PFSK-1 (cell line): ENCODE results near the gene LDLRAD3.

Experiments used
- FOXP2 ChIP-seq: optimal IDR thresholded peaks from 2 replicates; pipeline ENCODE3; 2011; ENCODE audit warnings: borderline replicate concordance, control low read depth, inconsistent platforms; ENCODE audit not compliant: insufficient read depth; ENCODE audit errors: extremely low read length, extremely low read depth
- POLR2AphosphoS5 ChIP-seq: IDR thresholded peaks from 2 replicates; pipeline ENCODE4 v1.6.1; 2012; ENCODE audit warnings: low read depth, mild to moderate bottlenecking, control low read depth, low read length, moderate library complexity
- REST ChIP-seq, 2 experiments: IDR thresholded peaks; 2 replicates each; pipeline versions ENCODE4 v1.6.1 to v1.8.0; 2011 to 2012; ENCODE audit warnings: low read depth in 2 of 2, low read length in 2 of 2, control low read depth in 1 of 2, inconsistent platforms in 1 of 2, mild to moderate bottlenecking in 1 of 2, moderate library complexity in 1 of 2; ENCODE audit not compliant: insufficient read depth in 1 of 2
- SIN3A ChIP-seq: IDR thresholded peaks from 2 replicates; pipeline ENCODE4 v1.6.1; 2012; ENCODE audit warnings: mild to moderate bottlenecking, low read length, moderate library complexity, borderline replicate concordance; ENCODE audit not compliant: insufficient read depth
- TAF1 ChIP-seq: IDR thresholded peaks from 2 replicates; pipeline ENCODE4 v1.6.1; 2012; ENCODE audit warnings: low read length, control low read depth, borderline replicate concordance; ENCODE audit not compliant: insufficient read depth

GRCh38 chr11:36090356-36091109 lies 146.7 kb downstream of the LDLRAD3 start:
- TF ChIP-seq SIN3A, result no peak
- TF ChIP-seq POLR2AphosphoS5, result no peak
- TF ChIP-seq TAF1, result no peak
- TF ChIP-seq REST (IDR thresholded peaks at IDR 0.05; ENCODE audit: insufficient read depth in 1 of 2, low read depth in 2 of 2, low read length in 2 of 2), result no peak
- no peak for TF ChIP-seq FOXP2
